HuH-7 (cell line): Measurements from ENCODE around the gene ANKS1B.
"Not testable (repeated sequence)": the region's sequence is repeated elsewhere in the genome, so short reads cannot be mapped to it uniquely, and the experiment has no call there.

Experiments
- DNase-seq: peaks from one replicate; pipeline ENCODE4 v3.0.0; 2011; ENCODE audit warnings: low spot score

The ANKS1B gene

GRCh38 chr12:99861731-99862130 lies 123.0 kb downstream of the ANKS1B start:
- no peak for DNase-seq

- no peak for DNase-seq
Observed at GRCh38 chr12:99859126-99859525, 125.6 kb downstream of the ANKS1B start.

GRCh38 chr12:99852666-99853065 lies 132.1 kb downstream of the ANKS1B start:
- DNase-seq, result no peak

GRCh38 chr12:99847936-99848335 lies 136.8 kb downstream of the ANKS1B start:
- no peak for DNase-seq

GRCh38 chr12:99834710-99835109 lies 150.0 kb downstream of the ANKS1B start:
- DNase-seq, result no peak

GRCh38 chr12:99833397-99833796 lies 151.3 kb downstream of the ANKS1B start:
- DNase-seq, result no peak

- no peak for DNase-seq
Observed at GRCh38 chr12:99824900-99825542, 159.7 kb downstream of the ANKS1B start.

- no peak for DNase-seq
Observed at GRCh38 chr12:99822273-99822672, 162.5 kb downstream of the ANKS1B start.

- peak; percentile 3 for DNase-seq
Observed at GRCh38 chr12:99810718-99811593, 173.8 kb downstream of the ANKS1B start.

- peak; percentile 6 for DNase-seq
Observed at GRCh38 chr12:99809909-99810308, 174.8 kb downstream of the ANKS1B start.

- no peak for DNase-seq
Observed at GRCh38 chr12:99806304-99806703, 178.4 kb downstream of the ANKS1B start.

- DNase-seq, result no peak
Observed at GRCh38 chr12:99804715-99805114, 180.0 kb downstream of the ANKS1B start.

- no peak for DNase-seq
Observed at GRCh38 chr12:99800605-99801004, 184.1 kb downstream of the ANKS1B start.

GRCh38 chr12:99797931-99798330 lies 186.8 kb downstream of the ANKS1B start:
- not testable (repeated sequence) for DNase-seq

GRCh38 chr12:99783421-99783820 lies 201.3 kb downstream of the ANKS1B start:
- no peak for DNase-seq

GRCh38 chr12:99772274-99772673 lies 212.5 kb downstream of the ANKS1B start:
- DNase-seq, result no peak

- DNase-seq, result no peak
Observed at GRCh38 chr12:99771659-99772058, 213.1 kb downstream of the ANKS1B start.

- DNase-seq, result no peak
Observed at GRCh38 chr12:99769396-99769980, 215.2 kb downstream of the ANKS1B start.

- DNase-seq, result no peak
Observed at GRCh38 chr12:99768758-99769157, 216.0 kb downstream of the ANKS1B start.

GRCh38 chr12:99767809-99768208 lies 216.9 kb downstream of the ANKS1B start:
- no peak for DNase-seq

GRCh38 chr12:99766408-99766807 lies 218.3 kb downstream of the ANKS1B start:
- DNase-seq, result no peak

- DNase-seq, result no peak
Observed at GRCh38 chr12:99765469-99766114, 219.1 kb downstream of the ANKS1B start.

GRCh38 chr12:99759444-99759843 lies 225.3 kb downstream of the ANKS1B start:
- DNase-seq, result no peak
